ENCODE measurements around the gene ANKS1A.

The ANKS1A gene

DNA sequence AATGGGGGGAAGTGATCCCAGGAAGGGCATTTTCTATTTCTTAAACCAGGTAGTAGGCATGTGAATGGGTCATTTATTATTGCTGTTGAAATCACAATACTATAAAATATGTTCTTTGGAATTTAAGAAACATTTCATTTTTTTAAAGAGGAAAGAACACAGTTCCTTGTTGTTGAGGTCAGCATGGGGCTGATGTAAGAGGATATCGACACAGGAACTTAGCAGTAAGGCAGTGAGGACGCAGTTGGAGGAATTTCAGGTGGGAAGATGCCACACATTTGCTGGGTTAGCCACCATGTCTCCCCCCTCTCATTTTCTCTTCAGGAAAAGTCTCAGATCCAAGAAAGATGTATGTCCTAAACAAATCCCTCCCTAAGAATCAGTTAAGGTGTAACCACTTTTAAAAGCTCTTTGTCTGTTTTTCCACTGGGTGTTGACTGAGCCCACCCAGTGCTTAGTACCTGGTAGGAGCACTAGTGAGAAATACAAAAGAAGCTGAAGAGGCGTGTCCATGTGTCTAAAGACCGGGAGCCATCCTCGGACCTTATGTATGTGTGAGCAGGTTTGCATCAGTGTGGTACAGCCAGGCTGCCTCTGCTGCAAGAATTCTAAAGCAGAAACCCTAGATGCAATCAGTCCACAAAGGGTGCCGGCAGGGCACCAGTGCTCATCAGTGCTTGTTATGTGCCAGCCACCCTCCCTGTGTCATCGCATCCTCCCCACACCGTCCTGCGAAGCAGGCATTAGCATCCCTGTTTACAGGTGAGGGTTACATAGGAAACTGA is 153.2 kb downstream of the ANKS1A start:
- DNase-seq (ENCODE audit: insufficient read length, low spot score) (no peak), FAIRE-seq (no peak)
- TF ChIP-seq, protein P1, sequence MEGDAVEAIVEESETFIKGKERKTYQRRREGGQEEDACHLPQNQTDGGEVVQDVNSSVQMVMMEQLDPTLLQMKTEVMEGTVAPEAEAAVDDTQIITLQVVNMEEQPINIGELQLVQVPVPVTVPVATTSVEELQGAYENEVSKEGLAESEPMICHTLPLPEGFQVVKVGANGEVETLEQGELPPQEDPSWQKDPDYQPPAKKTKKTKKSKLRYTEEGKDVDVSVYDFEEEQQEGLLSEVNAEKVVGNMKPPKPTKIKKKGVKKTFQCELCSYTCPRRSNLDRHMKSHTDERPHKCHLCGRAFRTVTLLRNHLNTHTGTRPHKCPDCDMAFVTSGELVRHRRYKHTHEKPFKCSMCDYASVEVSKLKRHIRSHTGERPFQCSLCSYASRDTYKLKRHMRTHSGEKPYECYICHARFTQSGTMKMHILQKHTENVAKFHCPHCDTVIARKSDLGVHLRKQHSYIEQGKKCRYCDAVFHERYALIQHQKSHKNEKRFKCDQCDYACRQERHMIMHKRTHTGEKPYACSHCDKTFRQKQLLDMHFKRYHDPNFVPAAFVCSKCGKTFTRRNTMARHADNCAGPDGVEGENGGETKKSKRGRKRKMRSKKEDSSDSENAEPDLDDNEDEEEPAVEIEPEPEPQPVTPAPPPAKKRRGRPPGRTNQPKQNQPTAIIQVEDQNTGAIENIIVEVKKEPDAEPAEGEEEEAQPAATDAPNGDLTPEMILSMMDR (IDR thresholded peaks at IDR 0.05; ENCODE audit: insufficient read depth, missing control alignments): no peak

DNA sequence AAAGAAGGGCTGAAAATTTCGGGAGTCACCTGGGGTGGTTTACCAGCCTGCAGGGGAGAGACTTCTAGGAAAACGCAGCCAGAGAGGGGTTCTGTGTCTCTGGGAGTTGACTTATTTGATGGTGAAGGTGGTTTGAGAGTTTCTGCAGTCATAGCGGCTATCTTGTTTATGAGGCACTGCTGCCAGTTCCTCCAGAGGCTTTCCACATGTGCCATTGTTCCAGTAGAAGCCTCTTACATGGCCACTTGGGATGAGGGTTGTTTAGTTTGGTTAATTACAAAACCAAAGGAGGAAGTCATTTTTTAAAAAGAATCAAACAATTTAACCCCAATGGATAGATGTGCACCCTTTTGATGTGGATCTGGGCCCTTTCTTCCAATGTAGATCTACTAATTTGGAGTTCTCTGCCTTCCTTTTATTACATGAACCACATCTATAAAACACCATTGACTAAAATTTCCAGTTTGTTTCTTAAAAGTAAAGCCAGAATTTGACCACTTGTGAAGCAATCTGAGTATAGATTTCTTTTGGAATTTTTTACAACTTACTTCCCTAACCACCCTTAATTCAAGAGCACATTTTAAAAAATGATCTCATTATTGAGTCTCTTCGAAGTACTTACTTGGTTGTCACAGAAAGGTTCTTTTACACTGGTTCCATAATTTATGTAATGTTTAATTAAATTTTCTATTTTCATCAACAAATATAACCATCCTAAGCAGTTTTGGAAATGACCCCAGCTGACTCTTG is 154.5 kb downstream of the ANKS1A start:
- TF ChIP-seq, protein P1 (IDR thresholded peaks at IDR 0.05; ENCODE audit: insufficient read depth, missing control alignments): no peak
- DNase-seq (ENCODE audit: insufficient read length, low spot score) (no peak), FAIRE-seq (no peak)

- DNase-seq (ENCODE audit: insufficient read length, low spot score) (no peak), FAIRE-seq (no peak)
- TF ChIP-seq, protein P1 (IDR thresholded peaks at IDR 0.05; ENCODE audit: insufficient read depth, missing control alignments): no peak
These were observed 155.2 kb downstream of the ANKS1A start for GRCh38 chr6:35044145-35044745.

GRCh38 chr6:35044761-35045421 is 155.8 kb downstream of the ANKS1A start:
- no peak for DNase-seq (ENCODE audit: insufficient read length, low spot score)
- TF ChIP-seq, protein P1 (IDR thresholded peaks at IDR 0.05; ENCODE audit: insufficient read depth, missing control alignments): no peak
- FAIRE-seq: no peak

- FAIRE-seq (no peak), DNase-seq (ENCODE audit: insufficient read length, low spot score) (no peak)
- TF ChIP-seq, protein P1 (IDR thresholded peaks at IDR 0.05; ENCODE audit: insufficient read depth, missing control alignments): no peak
These were observed 157.0 kb downstream of the ANKS1A start for GRCh38 chr6:35046103-35046502.

DNA sequence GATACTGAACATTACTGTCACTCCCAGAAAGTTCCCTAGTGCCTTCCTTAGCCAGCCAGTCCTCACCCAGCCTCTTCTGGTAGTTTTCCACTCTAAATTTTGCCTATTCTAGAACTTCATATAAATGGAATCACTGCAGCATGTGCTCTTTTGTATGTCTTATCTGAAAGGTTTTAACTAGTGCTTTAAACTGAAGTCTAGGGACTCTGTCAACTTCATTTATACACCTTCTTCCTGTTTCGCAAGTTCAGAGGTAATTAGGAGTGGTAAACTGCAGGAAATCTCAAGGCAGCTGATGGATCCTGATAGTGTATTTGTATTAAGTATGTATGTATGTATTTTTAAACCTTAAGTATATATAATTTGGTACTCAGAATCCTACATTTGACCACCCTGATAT is 157.8 kb downstream of the ANKS1A start:
- TF ChIP-seq, protein P1 (IDR thresholded peaks at IDR 0.05; ENCODE audit: insufficient read depth, missing control alignments): no peak
- FAIRE-seq (no peak), DNase-seq (ENCODE audit: insufficient read length, low spot score) (no peak)
